HG02870 (cell line): ENCODE data around the gene C20orf141.
A peak's percentile ranks its signal among the peaks of the same experiment; 100 is the strongest.
"Not testable (repeated sequence)": the region's sequence is repeated elsewhere in the genome, so short reads cannot be mapped to it uniquely, and the experiment has no call there.

Experiments
- ATAC-seq: cut with Tn5 transposase; IDR thresholded peaks from one replicate; pipeline ENCODE4 v1.9.1; 2021; ENCODE audit warnings: mild to moderate bottlenecking, moderate library complexity; ENCODE audit not compliant: unreplicated experiment

Gene C20orf141

DNA sequence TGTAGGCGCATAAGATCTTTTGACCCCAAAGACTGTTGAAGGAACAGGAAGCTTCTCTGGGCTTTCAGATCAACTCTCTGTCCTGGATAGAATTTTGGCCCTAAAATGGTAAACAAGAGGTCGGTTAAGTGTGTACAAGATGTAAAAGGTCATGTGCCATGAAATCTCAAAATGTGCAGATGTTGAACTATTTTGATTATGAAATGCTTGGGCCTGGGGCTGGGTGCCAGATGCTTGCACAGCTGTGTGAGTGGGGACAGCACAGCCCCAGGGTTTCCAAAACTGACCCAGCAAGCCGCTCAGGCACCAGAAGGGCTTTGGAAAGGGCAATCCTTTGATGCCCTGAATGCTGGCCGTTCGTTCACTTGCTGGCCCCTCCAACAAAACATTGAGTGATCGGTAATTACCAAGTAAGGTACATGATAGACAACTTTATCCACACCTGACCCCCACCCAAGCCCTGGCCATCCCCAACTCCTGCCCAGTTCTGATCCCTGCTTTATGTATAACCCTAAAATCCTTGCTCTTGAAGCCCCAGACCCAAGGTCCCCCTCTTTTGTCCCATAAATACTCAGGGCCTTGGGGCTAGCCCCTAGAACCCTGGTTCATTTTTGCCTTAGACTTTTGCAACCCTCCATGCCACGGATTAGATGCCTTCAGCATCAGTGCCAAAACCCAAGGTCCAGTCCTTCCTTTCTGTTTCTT, 3.3 kb downstream of the C20orf141 start:
- ATAC-seq: no peak

DNA sequence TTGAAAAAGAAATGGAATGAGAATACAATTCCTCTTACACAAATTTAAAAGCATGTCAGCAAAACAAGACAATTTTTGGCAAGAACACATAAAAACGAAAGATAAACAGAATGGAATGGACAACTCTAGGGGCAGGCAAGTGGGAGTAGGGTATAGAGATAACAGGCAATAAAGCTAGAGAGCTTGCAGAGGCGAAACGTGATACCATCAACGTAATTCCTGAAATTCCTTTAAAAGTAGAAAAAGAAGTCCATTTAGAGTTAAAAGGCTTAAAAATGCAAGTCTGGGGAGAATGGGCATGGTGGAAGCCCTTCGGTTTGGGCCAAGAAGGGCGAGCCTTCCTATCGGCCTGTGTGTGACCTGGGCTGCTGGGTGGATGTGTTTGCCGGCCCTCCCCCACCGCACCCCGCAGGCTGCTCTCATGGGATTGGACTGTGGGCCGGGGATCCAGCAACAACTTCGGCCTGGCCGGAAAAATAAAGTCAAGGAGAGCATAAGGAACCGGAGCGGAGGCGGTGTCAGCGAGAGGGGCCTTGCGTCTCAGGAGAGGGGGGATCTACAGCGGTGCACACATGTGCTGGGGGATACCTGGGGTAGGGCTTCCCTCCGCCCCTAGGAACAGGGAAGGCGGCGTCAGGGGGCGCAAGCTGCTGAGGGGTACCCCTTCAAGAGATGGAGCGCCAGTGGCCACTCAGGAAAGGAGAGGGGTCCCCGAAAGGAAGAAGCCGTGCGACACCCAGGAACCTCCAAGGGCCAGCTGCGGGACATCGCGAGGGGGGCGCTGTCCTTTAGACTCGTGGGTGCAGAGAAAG, 5.5 kb downstream of the C20orf141 start:
- no peak for ATAC-seq

DNA sequence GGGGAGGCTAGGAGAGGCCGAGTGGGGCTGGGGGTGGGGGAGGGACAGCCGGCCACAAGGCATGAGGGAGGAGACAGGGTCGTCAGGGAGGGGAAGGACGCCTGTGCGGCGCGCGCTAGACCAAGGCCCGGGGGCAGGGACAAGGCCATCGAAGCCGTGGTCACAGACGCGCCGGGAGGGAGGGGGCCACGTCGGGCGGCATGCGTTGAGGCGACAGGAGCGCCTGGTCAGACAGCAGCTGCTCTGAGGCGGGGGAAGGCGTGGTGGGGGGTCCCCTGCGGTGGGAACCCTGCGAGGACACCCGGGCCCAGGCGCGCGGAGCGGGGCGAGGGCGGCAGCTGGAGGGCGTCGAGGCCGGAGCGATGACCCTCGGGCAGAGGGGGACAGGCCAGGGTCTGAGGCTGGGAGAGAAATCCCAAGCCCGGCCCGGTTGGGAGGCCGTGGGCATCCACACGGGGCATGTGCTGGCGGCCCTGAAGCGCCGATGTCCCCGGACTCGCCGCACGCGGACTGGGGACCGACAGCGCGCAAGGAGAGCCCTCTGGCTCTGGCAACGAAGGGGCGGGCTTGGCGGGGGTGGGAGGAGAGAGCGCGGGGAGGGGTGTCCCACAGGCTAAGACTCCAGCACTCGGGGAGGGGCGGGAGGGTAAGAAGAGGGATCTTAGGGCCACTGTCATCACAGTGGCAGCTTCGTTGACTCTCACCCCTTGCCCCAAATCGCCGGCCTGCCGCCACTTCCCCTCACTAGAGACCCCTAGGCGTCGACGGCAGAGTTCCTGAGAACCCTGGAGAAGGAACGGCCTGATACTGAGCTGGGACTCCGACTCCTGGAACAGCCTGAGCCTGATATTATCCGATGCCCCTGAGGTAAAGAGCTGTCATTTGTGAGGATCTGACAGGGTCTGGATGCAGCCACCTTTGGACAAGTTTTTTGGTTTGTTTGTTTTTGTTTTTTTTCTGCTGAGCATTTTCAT, 6.4 kb downstream of the C20orf141 start:
- ATAC-seq: no peak

DNA sequence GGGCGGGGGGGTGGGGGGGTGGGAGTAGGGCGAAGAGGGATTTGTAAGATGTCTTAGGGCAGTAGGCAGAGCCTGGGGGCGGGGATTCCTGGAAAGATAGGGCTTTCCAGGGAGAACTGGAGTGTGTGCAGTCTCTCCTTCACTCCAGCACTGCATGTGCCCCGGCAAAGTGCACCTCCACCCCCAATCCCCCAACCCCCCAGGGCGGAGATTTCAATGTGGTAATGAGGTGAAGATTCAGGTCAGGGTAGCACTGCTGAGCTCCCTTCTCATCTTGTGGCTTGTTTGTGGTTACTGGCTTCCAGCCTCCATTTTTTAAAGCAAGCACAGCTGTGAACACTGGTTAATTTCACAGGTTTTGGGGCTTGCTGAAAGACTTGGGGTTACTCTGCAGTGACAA, 7.3 kb downstream of the C20orf141 start:
- no peak for ATAC-seq

DNA sequence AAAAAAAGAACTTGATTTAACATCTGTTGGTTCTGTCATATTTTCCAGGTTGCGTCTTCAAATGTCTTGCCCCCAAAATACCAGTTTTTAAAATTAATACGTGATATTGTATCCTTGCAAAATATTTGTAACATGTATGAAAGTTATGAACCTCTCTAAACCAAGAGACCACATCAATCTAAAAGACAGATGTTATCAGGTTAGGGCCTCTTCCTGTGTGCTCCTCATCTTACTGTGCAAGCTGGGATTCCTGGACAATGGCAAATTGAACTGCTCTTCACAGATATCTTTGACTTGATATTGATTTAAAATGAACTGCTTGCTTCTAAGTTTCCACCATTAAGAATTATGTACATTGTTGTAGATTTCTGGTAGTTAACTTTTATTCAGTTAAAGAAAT, 11.0 kb downstream of the C20orf141 start:
- ATAC-seq: no peak

DNA sequence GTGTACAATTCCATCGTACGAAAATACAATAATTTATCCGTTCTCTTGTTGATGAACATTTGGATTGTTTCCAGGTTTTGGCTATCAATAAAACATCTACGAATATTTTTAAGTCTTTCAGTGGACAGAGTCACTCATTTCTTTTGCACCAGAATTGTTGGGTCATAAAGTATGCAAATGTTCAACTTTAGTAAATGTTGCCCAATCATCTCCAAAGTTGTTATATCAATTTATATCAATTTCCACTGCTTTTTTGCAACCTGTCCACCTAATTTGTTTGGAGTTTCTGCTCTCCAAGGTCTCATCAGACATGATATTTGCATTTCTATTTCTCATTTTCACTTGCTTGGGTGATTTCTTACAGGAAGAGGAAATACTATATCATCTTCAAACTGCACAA, 11.9 kb downstream of the C20orf141 start:
- no peak for ATAC-seq

DNA sequence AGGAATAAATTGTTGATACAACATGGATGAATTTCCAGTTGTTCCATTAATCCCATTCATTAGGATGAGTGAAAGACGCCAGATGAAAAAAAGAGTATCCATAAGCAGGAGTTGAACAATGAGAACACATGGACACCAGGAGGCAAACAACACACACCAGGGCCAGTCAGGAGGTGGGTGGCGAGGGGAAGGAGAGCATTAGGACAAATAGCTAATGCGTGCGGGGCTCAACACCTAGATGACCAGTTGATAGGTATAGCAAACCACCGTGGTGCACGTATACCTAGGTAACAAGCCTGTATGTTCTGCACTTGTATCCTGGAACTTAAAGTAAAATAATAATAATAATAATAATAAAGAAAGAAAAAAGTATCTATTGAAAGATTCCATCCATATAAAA, 14.6 kb downstream of the C20orf141 start:
- ATAC-seq: no peak

DNA sequence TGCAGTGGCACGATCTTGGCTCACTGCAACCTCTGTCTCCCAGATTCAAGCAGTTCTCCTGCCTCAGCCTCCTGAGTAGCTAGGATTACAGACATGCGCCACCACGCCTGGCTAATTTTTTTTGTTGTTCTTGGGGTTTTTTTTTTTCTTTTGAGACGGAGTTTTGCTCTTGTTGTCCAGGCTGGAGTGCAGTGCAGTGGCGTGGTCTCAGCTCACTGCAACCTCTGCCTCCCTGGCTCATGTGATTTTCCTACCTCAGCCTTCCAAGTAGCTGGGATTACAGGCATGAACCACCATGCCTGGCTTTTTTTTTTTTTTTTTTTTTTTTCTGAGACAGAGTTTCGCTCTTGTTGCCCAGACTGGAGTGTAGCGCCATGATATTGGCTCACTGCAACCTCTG, 16.4 kb downstream of the C20orf141 start:
- not testable (repeated sequence) for ATAC-seq

DNA sequence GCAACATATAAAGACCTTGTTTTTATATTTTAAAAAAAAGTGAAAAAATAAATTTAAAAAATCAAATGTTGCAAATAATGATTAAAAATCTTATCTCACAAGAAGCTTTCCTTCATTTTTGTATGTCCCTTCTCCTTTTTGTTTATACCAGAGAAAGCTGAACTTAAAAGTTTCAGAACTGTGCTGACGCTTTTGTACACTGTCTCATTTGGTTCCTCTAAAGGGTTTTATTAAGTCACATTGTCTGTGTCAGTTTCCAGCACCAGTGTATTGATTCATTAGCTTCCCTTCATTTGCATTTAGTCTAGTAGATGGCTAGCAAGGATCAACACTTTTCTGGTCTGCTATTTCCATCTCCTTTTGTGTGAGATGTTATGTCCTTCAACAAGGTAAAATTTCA, 19.0 kb downstream of the C20orf141 start:
- ATAC-seq: no peak

DNA sequence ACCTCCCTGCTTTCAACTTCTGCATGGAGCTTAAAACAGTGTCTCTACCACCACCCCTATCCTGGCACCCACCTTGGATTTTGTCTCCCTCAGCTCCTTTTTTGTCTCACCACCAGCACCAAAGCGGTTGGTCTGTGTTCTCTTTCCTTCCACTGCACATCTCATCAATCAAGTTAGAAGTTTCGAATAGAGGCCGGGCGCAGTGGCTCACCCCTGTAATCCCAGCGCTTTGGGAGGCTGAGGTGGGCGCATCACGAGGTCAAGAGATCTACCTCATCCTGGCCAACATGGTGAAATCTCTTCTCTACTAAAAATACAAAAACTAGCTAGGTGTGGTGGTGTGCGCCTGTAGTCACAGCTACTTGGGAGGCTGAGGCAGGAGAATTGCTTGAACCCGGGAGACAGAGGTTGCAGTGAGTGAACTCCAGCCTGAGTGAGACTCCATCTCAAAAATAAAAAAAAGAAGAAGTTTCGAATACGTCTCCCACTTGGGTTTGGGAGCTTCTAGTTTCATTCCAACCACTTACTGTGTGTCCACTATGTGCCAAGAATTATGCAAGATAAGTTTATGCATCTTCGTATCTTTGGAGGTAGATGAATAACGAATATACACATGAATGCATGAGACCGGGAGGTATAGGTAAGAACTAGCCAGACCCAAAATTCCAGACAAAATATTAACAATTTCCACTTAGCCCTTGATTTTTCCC, 19.8 kb downstream of the C20orf141 start:
- no peak for ATAC-seq

DNA sequence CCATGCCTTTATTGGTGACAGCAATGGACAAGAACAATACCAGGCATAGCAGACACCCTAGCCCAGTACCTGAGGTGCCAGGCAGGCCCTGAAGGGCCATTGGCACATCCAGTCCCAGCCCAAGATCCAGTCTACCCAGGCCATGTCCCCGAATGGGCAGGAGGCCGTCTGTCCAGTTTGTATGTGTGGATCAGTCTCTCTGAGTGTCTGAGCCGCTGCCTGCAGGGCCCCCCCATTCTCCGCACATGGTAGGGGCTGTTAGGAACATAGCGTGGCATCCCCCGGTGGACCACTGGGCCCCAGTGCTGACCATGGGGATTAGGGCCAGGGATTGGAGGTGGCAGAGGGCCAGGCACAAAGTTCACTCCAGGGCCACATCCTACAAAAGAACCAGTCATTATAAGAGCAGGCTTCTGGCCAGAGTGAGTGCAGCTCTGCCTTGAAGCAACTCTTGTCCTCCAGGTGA, 20.6 kb downstream of the C20orf141 start:
- ATAC-seq: no peak

DNA sequence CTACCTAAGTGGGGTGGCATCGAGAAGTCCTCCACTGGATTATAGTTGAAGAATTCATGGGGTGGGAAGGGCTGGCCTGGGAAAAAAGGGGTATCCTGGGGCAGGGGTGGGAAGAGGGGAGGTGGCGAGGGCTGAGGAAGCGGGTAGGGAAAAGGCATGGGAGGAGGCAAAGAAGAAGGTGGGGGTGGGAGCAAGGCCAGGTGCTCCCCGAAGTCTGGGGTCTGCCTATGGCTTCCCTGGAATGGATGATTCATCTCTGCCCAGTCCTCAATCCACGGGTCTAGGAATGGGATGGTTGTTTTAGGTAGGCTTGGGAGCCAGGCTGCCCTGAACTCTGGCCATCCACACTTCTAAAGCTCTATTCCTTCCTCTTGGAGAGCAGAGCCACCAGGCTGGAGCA, 21.2 kb downstream of the C20orf141 start:
- ATAC-seq: no peak

DNA sequence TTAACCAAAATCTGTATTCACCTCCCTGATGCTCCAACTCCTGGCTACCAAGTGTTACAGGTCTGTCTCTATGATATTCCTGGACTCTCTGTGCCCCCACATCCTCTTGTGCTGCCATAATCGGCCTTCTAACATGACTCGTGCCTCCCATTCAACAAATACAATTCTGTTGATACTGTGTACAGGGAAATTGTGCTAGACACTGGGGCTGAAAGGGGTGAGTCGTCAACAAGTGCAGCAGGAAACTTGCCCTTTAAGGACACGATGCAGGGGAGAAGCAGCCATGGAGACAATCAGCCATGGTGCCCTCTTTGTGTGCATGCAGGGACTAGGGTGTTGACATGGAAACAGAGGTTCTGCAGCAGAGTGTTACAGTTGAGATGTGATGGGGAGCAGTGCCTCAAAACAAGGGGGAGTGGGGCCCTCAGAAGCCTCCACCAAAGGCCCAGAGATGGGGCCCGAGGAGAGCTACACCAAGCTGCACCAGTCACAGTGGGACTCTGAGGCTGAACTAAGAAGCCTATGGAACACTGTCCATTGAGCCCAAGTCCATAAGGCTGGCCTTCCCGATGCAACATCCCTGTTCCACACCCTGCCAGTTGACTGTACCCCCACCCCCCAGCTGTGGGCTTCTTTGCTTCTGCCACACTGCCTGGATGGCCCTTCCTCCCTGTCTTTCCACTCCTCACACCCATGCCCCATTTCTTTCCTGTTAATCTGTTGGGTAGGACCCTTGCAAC, 22.6 kb downstream of the C20orf141 start:
- ATAC-seq: no peak

DNA sequence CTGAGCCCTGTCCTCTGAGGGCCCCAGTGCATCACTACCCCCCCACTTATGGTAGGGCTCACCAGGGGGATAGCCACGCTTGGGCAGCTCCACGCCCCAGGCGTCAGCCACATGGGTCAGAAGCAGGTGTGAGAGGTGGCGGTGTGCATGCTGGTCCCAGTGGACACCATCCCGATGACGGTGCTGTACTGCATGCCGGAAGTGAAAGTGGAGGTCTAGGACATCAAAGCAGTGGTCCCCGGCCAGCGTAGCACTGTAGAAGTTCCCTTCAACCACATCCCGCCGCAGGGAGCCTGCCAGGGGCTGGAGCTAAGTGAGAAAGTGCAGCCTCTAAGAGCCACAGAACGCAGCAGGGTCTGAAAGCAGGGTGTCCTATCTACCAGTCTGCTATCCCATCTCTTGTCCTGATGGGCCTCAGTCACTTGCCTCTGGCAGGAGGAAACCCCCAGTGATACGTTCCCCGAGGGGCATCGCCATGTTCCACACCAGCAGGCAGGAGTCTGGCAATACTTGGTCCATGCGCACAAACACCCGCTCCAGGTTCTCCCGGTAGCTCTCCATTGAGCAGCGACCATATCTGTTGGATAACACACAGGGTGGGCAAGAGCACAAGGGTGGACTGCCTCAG, 23.5 kb downstream of the C20orf141 start:
- no peak for ATAC-seq

DNA sequence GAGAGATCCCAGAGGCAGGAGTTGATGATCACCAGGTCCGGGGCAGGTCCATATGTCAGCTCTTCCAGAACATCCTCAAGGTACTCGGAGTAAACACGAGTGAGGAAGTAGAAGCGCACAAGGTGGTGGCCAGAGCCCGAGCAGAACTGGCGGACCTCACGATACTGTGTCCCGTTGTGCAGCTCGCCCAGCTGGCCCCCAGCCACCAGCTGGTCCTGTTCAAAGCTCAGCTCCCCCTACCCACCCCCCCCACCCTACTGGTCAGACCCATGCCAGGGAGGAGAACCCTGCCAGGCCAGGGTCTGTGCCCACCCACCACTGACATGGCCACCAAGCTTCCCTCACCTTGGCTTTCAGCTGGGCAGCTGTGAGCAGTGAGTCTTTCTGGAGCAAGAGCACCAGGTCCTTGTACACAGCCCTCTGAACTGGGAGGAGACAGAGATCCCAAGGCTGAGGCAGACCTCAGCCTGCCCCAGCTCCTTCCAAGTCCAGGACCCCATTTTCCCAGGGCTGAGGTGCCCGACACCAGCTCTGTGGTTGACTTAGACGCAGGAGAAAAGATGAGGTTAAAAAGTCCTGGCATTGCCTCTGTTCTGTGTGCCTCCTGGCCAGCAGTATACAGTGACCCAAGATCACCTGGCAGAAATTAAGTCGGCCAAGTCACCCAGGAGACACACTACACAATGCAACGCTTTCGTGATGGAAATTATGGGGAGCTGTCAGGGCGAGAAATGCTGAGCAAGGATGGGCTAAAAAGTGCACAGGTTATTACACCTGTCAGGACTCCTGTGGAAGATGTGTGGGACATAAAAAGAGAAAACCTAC, 24.3 kb downstream of the C20orf141 start:
- ATAC-seq: no peak

DNA sequence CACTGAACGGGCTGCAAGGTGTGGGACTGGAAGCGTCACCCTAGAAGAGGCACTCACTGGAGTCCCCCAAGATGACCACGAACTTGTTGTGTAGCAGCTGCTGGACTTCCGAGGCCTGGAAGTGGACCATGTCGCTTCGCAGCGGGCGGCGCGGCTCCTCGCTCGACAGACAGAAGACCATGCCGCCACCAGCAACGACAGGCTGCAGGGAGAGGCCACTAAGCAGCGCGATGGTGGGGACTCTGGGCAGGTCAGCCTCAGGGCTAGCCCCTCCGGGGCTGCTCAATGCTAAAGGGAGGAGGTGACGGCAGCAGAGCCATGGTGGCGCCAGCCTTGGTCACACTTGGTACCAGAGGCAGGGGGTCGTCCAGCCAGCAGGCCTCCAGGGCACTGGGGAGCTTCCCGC, 24.9 kb downstream of the C20orf141 start:
- ATAC-seq: no peak

DNA sequence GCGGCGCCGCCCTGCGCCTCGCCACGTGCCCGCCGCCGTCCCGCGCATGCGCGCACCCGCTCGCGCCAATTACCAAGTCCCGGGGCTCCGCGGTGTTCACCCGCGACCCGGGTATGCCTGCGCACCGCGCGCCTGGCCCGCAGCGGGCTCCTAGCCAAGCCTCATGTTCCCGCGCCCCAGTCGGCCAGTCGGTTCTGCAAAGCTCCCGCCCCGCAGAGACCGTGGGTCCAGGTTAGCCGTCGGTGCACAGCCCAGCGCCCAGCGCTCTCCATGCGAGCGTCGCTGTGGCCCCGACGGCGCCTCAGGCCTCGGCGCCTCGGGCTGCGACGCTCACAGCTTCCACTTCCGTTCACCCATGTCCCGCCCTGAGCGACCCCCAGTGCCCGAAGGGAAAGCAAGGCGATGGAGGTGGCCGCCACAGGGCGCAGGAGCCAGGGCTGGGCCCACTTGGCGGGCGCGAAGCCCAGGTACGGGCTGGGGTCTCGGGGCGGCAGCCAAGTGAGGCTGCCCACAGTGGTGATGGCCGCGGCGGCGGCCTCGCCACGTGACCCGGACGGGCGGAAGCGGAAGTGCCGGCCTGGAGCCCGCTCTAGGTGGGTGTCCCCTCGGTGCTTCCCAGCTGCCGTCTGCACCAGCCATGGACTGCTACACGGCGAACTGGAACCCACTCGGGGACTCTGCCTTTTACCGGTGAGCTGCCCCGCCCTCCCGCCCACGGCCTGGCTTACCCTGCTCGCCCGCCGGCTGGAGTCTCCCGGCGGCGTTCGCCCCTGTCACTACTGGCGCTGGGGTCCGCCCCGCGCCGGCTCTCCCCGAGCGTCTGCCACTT, 25.6 kb downstream of the C20orf141 start, which contains the start of the genes PCED1A and VPS16:
Gene PCED1A, minus strand, starts transcription at position 518 of the 829 bp plus-strand sequence. CDS start 743 bp downstream, outside the sequence.
Gene VPS16, plus strand, starts transcription at position 608 of the 829 bp plus-strand sequence. Its CDS starts 30 bp downstream, at position 638.
- ATAC-seq: peak; percentile 94
